PC-9 (cell line): ENCODE measurements around the gene GMDS. TPM values are rescaled to one million over a fixed set of nuclear protein-coding genes. Genes with fewer than 3 reads are reported as not detected.

Experiments used
- BruUV-seq: library from RNA; stranded (reverse); fragments of 400-500 nt; replicated peaks from 2 replicates; lab custom pipeline; 2021; lab: Mats Ljungman, UMichigan
- CTCF ChIA-PET: fragments of 300-600 bp; sonication (Branson Sonifier 250); formaldehyde crosslinking; loops from one replicate; lab custom pipeline; 2022; ENCODE audit warnings: antibody characterized with exemption; lab: Charles Lee
- POLR2A ChIA-PET: fragments of 300-600 bp; sonication (Branson Sonifier 250); formaldehyde crosslinking; loops from one replicate; lab custom pipeline; 2022; ENCODE audit warnings: antibody characterized with exemption; ENCODE audit not compliant: unreplicated experiment; lab: Charles Lee
- DNase-seq, 2 experiments: peaks; one replicate each; pipeline versions ENCODE4 v3.0.0 to v3.0.0-alpha.2; 2015 to 2022; ENCODE audit warnings: mixed read lengths in 1 of 2
- H2AFZ ChIP-seq: fragments of 200-600 bp; sonication (generic); 2 replicates; pipeline ENCODE4 v1.8.1; 2017; ENCODE audit warnings: antibody characterized with exemption
- H3F3A ChIP-seq: fragments of 200-600 bp; sonication (generic); 2 replicates; pipeline ENCODE4 v1.8.1; 2017; ENCODE audit warnings: antibody characterized with exemption, mild to moderate bottlenecking, low read depth; ENCODE audit not compliant: insufficient read depth
- H3K27ac ChIP-seq: fragments of 200-600 bp; sonication (generic); 2 replicates; pipeline ENCODE4 v1.6.1; 2016; ENCODE audit warnings: mixed run types
- H3K27me3 ChIP-seq: fragments of 200-600 bp; sonication (generic); 2 replicates; pipeline ENCODE4 v1.6.1; 2016; ENCODE audit warnings: low read depth, mixed run types; ENCODE audit not compliant: insufficient read depth
- H3K36me3 ChIP-seq: fragments of 200-600 bp; sonication (generic); 2 replicates; pipeline ENCODE4 v1.6.1; 2016; ENCODE audit warnings: low read depth, mixed run types
- H3K4me1 ChIP-seq: fragments of 200-600 bp; sonication (generic); replicated peaks from 2 replicates; pipeline ENCODE4 v1.6.1; 2016; ENCODE audit warnings: mixed run types; ENCODE audit not compliant: insufficient read depth
- H3K4me2 ChIP-seq: fragments of 200-600 bp; sonication (generic); 2 replicates; pipeline ENCODE4 v1.6.1; 2017; ENCODE audit warnings: mixed run types
- H3K4me3 ChIP-seq: fragments of 200-600 bp; sonication (generic); 2 replicates; pipeline ENCODE4 v1.6.1; 2016; ENCODE audit warnings: mixed run types
- H3K79me2 ChIP-seq: fragments of 200-600 bp; sonication (generic); 2 replicates; pipeline ENCODE4 v1.6.1; 2017; ENCODE audit warnings: low read depth, mixed run types
- H3K9me2 ChIP-seq: fragments of 200-600 bp; sonication (generic); 2 replicates; pipeline ENCODE4 v1.8.1; 2017; ENCODE audit warnings: mild to moderate bottlenecking; ENCODE audit not compliant: insufficient read depth
- H3K9me3 ChIP-seq: fragments of 200-600 bp; sonication (generic); 2 replicates; pipeline ENCODE4 v1.8.1; 2016; ENCODE audit warnings: low read depth; ENCODE audit not compliant: insufficient read depth
- H4K20me1 ChIP-seq: fragments of 200-600 bp; sonication (generic); 2 replicates; pipeline ENCODE4 v1.8.1; 2017; ENCODE audit not compliant: insufficient read depth
- CTCF ChIP-seq: fragments of 200-600 bp; sonication (generic); conservative IDR thresholded peaks from 2 replicates; pipeline ENCODE4 v1.6.1; 2017; ENCODE audit warnings: mixed run types, antibody characterized with exemption, mild to moderate bottlenecking, moderate library complexity
- EZH2 ChIP-seq: fragments of 200-600 bp; sonication (generic); IDR thresholded peaks from 2 replicates; pipeline ENCODE4 v1.8.0; 2017; ENCODE audit warnings: antibody characterized with exemption, low read depth
- intact Hi-C: fragments of 100-400 bp; cut with micrococcal nuclease; formaldehyde crosslinking; loops from one replicate; pipeline ENCODE4 v1.10.0; 2022; ENCODE audit not compliant: unreplicated experiment
- total RNA-seq: library from RNA; stranded (reverse); gene quantifications from 2 replicates; pipeline ENCODE4 v1.2.3, GENCODE V29; 2021

The GMDS gene
- total RNA-seq, 1 experiment from 2014 or later: 30.1 TPM

DNA sequence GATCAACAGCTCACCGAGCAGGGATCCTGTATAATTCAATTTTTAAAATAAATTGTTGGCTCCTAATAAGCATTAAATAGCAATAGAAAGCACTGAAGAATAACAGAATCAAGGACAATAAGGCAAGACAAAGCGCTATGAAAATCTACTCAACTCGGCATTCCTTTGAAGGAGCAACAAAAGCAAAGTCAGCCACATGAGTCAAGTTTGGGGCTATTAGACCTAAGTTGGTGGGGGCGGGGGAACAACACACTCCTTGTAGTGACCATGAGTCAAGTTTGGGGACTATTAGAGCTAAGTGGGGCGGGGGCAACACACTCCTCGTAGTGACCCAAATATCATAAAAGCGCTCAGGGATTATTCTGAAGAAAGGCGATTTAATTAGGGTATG lies 515.7 kb downstream of the GMDS start:
- Histone ChIP-seq H3K4me2 (no peak overlapping the region), H2AFZ (no peak overlapping the region), H4K20me1 (no peaks in the 10 kb centered on the region), H3K36me3 (no peaks in the 10 kb centered on the region), H3K4me3 (no peak overlapping the region), H3K79me2 (no peaks in the 10 kb centered on the region), H3K27me3 (no peaks in the 10 kb centered on the region), H3F3A (peaks cover 3% of the 10 kb centered on the region; the same call in 1 of the 2 replicates), H3K9me2 (no peaks in the 10 kb centered on the region), H3K4me1 (peaks cover 5% of the 10 kb centered on the region), H3K9me3 (no peaks in the 10 kb centered on the region), H3K27ac (no peak overlapping the region)
- intact Hi-C loops: no loop called here
- no TSS peak for BruUV-seq
- POLR2A ChIA-PET: no interaction called here
- DNase-seq: no peak
- CTCF ChIA-PET: no interaction called here
- no peak for TF ChIP-seq EZH2
- TF ChIP-seq CTCF: no peak

- Histone ChIP-seq H3K4me2 (no peak overlapping the region), H3K9me3 (no peaks in the 10 kb centered on the region), H3K4me3 (no peak overlapping the region), H3F3A (peaks cover 7% of the 10 kb centered on the region; the same call in 1 of the 2 replicates), H2AFZ (no peak overlapping the region), H3K36me3 (no peaks in the 10 kb centered on the region), H3K27me3 (no peaks in the 10 kb centered on the region), H3K9me2 (no peaks in the 10 kb centered on the region), H3K4me1 (peaks cover 10% of the 10 kb centered on the region), H3K27ac (no peak overlapping the region), H4K20me1 (no peaks in the 10 kb centered on the region), H3K79me2 (no peaks in the 10 kb centered on the region)
- TF ChIP-seq EZH2 (no peak), CTCF (no peak)
- no TSS peak for BruUV-seq
- DNase-seq: no peak
- intact Hi-C loops: no loop called here
- POLR2A ChIA-PET: no interaction called here
- CTCF ChIA-PET: interaction anchor here (0.7 kb wide), 1 partner anchor 90 kb away, joined by 3 read pairs; no protein-coding TSS in a partner anchor
These were observed 516.2 kb downstream of the GMDS start for GRCh38 chr6:1729133-1729749.

- H3F3A ChIP-seq: peaks cover 7% of the 10 kb centered on the region; the same call in 1 of the 2 replicates
- no peaks in the 10 kb centered on the region for H4K20me1 ChIP-seq
- no peak overlapping the region for H3K4me2 ChIP-seq
- H3K4me3 ChIP-seq: no peak overlapping the region
- H3K79me2 ChIP-seq: no peaks in the 10 kb centered on the region
- ChIA-PET CTCF (no interaction called here), POLR2A (interaction anchor here (0.6 to 0.7 kb wide), 3 partner anchors 93 to 1037 kb away, joined by 3 to 7 read pairs (median 4); no protein-coding TSS in a partner anchor)
- intact Hi-C loops: no loop called here
- H2AFZ ChIP-seq: no peak overlapping the region
- no peak for DNase-seq
- H3K27me3 ChIP-seq: no peaks in the 10 kb centered on the region
- no TSS peak for BruUV-seq
- no peaks in the 10 kb centered on the region for H3K36me3 ChIP-seq
- TF ChIP-seq EZH2: no peak
- TF ChIP-seq CTCF: no peak
- H3K4me1 ChIP-seq: peaks cover 18% of the 10 kb centered on the region
- H3K27ac ChIP-seq: no peak overlapping the region
- no peaks in the 10 kb centered on the region for H3K9me2 ChIP-seq
- H3K9me3 ChIP-seq: no peaks in the 10 kb centered on the region
These were observed 519.0 kb downstream of the GMDS start for GRCh38 chr6:1726341-1726768.
